NT2/D1 (cell line): ENCODE measurements around the gene ERBB4.

ENCODE experiments used
- YY1 ChIP-seq: IDR thresholded peaks from 2 replicates; pipeline ENCODE4 v1.6.1; 2011; ENCODE audit not compliant: insufficient read length, insufficient read depth
- ZNF274 ChIP-seq: IDR thresholded peaks from 2 replicates; pipeline ENCODE4 v1.6.1; 2011; ENCODE audit warnings: mild to moderate bottlenecking, low read depth, low read length

DNA sequence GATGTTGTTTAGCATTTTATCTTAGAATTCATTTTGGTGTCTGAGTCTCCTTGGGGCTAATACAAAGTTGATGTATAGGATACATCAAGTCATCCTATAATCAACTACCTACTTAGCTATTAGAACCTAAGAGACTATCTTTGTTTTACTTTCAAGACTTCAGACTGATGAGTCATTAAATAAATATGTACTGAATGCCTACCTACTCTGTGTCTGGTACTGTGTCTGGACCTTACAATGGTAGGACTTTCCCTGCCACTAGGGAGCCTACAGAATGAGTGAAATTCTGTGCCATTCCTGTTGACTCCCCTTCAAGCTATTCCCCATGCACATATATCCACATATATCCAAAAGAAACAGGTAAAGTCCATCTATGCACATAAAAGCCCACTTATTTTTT, 114.5 kb downstream of the ERBB4 start:
- TF ChIP-seq ZNF274 (no peak), YY1 (no peak)
